C4-2B (cell line): ENCODE measurements around the gene KLHL3.

Experiments used
- CTCF ChIP-seq: fragments of 450-650 bp; conservative IDR thresholded peaks from 2 replicates; pipeline ENCODE4 v1.5.1; 2017; ENCODE audit warnings: mild to moderate bottlenecking
- ZFX ChIP-seq: fragments of 450-650 bp; IDR thresholded peaks from 2 replicates; pipeline ENCODE4 v1.6.1; 2017

DNA sequence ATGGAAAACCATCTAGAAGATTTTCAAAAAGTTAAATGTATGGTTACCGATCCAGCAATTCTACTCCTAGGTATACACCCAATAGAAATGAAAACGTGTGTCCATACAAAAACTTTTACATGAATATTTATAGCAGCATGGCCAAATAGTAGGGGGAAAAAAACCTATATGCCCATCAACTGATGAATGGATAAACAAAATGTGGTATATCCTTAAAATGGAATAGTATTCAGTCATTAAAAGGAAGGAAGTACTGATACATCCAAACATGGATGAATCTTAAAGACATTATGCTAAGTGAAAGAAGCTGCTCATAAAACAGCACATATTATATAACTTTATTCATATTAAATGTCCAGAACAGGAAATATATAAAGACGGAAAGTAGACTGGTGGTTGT, 143.6 kb downstream of the KLHL3 start:
- no peak for TF ChIP-seq CTCF
- no peak for TF ChIP-seq ZFX
